Right lobe of liver (tissue), 4 donors: ENCODE measurements around the gene EFNA5.

Source experiments
- CTCF ChIP-seq, 4 donors: fragments of 200-600 bp in 3 of 4; fragments of 450-650 bp in 1 of 4; IDR thresholded peaks; one replicate each; pipeline versions ENCODE4 v1.5.1 to v1.8.0; 2016 to 2022; ENCODE audit warnings: antibody characterized with exemption in 4 of 4, mild to moderate bottlenecking in 2 of 4
- POLR2A ChIP-seq: fragments of 450-650 bp; IDR thresholded peaks from one replicate; pipeline ENCODE4 v1.6.1; 2017; ENCODE audit warnings: antibody characterized with exemption, mild to moderate bottlenecking
- donor health status: DM: no; HTN: no; CAD: no.
- donor health status: DM: no; HTN: no; CAD: no.
- donor health status: DM: no; HTN: yes; CAD: no.

- no peak for TF ChIP-seq POLR2A
- no peak for TF ChIP-seq CTCF (IDR thresholded peaks at IDR 0.05)
These were observed 212.4 kb downstream of the EFNA5 start for GRCh38 chr5:107458322-107458721.
